Endothelial cell of hepatic sinusoid (primary cell): Measurements from ENCODE around the gene KCNAB3.

Experiments
- in situ Hi-C: cut with HindIII; loops from 2 replicates; pipeline ENCODE4 v1.10.0; 2017; ENCODE audit warnings: low sequenced_read_pairs

The KCNAB3 gene

DNA sequence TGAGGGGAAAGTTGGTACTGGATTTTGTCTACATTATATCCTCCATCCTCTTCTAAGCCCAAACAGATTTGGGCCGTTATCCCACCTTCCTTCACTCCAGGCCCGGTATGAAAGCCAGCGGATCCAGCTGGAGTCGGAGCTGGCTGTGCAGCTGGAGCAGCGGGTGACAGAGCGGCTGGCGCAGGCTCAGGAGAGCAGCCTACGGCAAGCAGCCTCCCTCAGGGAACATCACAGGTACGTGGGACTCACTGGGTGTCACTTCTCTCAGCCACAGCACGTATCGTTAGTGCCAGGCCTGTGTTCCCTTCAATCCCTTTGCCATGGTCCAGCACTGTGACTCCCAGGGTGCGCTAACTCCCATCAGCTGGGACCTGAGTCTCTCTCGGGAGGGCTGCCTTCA, 13.6 kb upstream of the KCNAB3 start:
- in situ Hi-C loops = loop anchor here (5.0 kb wide), 1 partner anchor 104 kb away; no protein-coding TSS in a partner anchor

DNA sequence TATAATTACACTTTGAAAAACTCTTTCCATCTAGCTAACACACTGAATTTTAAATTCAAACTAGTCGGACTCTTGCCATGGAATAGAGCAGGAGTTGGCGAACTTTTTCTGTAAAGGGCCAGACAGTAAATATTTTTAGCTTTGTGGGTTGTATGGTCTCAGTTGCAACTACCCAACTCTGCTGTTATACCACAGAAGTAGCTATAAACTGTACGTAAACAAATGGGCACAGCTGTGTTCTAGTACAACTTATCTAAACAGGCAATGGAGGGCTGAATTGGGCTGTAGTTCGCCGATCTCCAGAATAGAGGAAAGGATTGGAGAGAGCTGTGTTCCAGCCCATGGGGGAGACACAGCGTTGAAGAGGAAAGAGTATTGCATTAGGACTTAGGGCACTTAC, 11.1 kb upstream of the KCNAB3 start:
- in situ Hi-C loops = loop anchor here (5.0 kb wide), 1 partner anchor 107 kb away; no protein-coding TSS in a partner anchor

DNA sequence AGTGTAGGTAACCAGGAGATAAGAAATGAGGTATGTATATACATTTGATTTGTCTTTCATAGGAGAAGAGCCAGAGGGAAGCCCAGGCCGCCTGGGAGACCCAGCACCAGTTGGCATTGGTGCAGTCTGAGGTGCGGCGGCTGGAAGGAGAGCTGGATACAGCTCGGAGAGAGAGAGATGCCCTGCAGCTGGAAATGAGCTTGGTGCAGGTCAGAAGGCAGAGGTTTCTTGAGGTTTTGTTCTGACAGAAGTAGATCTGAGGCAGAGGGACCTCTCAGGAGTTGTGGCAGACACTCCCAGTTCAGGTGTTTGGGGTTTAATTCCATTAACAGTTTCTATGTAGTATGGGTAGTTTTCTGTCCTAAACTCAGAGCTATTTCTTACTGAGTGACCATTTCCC, 10.4 kb upstream of the KCNAB3 start:
- in situ Hi-C loops = loop anchor here (5.0 kb wide), 1 partner anchor 107 kb away; no protein-coding TSS in a partner anchor

DNA sequence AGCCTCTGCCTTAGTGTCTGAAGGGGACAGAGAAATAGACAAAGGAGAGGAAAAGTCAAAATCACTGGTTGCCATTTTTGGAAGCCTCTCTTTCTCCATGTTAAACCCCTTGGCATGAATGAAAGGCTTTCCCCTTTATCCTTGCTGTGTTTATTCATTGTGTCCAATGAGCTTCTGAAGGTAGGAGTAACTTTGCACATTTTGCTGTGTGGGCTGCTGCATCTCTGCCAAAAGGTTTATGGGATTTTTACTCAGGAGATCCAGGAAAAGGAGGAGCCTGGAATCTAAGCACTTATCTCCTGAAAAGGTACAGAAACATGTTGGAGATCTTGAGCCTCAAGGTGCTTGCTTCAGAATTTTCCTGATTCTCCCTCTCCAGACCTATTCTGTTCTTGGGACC, 6.2 kb upstream of the KCNAB3 start:
- in situ Hi-C loops = no loop called here

DNA sequence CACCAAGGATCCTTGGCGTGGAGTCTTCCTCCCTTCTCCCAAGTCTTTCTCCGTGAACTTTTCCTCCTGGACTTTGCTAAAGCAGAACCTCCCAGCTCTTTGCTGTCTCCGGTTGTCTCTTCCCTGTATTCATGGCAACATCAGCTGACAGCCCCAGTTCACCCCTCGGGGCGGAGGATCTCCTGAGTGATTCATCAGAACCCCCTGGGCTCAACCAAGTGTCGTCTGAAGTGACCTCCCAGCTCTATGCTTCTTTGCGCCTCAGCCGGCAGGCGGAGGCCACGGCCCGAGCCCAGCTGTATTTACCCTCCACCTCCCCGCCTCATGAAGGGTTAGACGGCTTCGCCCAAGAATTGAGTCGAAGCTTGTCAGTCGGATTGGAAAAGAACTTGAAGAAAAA, 3.3 kb upstream of the KCNAB3 start:
- in situ Hi-C loops = loop anchor here (5.0 kb wide), 2 partner anchors 39 to 74 kb away; no protein-coding TSS in a partner anchor

DNA sequence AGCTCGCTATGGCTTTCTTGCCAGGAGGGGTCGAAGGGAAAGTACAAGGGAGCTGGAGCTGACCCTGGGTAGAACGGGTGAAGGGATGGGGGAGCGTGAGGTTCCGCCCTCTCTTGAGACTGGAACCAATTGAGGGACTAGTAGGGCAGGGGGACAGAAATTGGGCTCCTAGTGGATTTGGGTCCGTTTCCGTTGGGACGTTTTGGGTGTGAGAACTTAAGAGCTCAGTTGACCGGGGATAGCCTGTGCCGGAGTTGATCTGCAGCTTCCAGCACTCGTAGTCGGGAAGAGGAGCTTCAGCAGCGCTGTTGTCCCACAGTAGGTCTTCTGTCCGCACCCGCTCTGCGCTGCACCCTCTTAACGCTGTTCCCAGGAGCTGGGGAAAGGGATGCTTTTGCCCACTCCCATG, 2.8 kb upstream of the KCNAB3 start:
- in situ Hi-C loops = loop anchor here (5.0 kb wide), 2 partner anchors 40 to 75 kb away; no protein-coding TSS in a partner anchor

DNA sequence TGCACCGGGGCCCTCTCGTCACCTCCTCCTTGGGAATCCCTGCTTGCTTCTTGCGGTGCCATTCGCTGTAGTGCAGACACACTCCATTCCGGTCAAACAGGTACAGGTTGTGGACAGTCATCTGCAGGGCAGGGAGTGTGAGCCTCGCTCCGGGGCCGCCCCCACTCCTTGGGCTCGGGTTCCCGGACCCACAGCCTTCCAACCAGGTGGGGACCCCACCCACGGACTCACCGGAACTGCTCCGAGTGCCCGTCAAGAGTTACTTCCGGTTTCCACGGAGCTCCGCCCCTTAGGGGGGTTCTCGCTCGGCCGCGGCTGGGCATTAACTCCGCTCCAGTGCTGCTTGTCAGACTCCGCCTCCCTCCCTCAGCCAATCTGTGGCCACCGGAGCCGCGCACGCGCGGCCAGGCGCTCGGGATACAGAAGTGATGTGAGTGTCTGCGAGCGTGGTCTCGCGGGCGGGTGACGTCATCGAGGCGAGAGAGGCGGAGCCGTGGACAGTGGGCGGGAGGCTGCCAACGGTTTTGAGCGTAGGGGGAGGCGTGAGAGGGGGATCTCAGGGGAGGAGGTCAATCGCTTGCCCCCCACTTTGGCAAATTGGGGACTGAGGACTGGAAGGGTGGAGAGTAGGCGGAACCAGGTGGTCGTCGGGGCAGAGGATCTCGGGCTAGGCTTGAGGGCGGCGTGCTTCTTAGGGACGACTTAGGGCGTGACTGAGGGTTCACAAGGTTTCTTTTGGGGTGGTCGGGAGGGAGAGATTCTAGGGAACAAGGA, 2.2 kb upstream of the KCNAB3 start, which contains the start of the genes CNTROB and TRAPPC1:
TSS of gene CNTROB (plus strand) at position 498 of the 774 bp plus-strand sequence. CDS start 874 bp downstream, outside the sequence.
TSS of gene TRAPPC1 (minus strand) at position 238 of the 774 bp plus-strand sequence. CDS start at position 121, 117 bp downstream.
- in situ Hi-C loops = loop anchor here (5.0 kb wide), 2 partner anchors 40 to 75 kb away; no protein-coding TSS in a partner anchor

DNA sequence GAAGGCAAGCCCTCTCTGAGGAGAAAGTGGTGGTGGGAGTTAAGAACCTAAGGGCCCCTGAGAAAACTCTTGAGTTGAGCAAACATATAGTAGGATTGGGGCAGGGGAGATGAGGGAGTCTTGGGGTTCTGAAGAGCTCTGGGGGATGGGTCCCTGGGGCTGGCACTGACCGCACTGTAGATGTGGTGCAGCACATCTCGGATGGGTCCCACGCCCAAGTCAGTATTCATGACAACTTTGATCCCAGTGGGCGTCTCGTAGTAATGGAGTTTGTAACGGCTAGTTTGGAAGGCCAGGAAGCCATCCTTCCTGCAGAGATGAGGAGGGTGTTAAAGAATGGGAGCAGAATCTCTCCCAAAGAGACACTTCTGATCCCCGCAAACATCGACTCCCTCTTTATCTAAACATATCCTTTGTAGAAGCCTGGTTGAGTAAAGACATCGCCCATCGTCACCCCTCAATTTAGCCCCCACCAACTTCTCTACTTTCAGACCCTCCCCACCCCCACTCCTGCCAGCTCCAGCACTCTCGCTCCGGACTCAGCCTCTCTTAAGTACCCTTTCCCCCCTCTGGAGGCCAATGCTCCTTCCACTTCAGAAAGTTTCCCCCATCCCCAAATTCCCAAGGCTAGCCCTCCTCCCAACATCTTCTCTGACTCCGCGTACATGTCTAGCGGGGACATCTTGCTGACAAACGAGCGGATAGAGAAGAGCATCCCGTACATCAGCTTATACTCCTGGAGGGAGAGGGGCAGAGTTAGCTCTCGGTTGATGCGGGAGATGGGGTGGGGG, 1.4 kb upstream of the KCNAB3 start:
- in situ Hi-C loops = loop anchor here (5.0 kb wide), 2 partner anchors 41 to 76 kb away; no protein-coding TSS in a partner anchor

DNA sequence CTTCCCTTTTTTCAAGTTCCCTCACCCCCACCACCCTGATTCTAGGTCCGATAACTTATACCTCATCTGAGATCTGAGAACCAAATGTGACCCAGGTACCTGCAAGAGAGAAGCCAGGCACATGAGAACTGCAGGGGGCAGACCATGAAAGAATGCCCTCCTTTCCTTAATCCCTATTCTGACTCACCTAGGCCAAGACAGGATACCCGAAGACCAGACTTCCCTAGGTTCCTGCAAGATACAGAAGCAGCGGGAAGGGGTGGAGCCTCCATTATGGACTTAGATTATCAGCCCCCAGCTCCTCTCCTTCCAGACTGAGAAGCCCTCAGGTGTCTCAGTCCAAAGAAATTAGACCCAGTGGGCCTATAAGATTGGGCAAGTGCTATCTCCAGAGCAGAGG, 2.1 kb downstream of the KCNAB3 start:
- in situ Hi-C loops = no loop called here

DNA sequence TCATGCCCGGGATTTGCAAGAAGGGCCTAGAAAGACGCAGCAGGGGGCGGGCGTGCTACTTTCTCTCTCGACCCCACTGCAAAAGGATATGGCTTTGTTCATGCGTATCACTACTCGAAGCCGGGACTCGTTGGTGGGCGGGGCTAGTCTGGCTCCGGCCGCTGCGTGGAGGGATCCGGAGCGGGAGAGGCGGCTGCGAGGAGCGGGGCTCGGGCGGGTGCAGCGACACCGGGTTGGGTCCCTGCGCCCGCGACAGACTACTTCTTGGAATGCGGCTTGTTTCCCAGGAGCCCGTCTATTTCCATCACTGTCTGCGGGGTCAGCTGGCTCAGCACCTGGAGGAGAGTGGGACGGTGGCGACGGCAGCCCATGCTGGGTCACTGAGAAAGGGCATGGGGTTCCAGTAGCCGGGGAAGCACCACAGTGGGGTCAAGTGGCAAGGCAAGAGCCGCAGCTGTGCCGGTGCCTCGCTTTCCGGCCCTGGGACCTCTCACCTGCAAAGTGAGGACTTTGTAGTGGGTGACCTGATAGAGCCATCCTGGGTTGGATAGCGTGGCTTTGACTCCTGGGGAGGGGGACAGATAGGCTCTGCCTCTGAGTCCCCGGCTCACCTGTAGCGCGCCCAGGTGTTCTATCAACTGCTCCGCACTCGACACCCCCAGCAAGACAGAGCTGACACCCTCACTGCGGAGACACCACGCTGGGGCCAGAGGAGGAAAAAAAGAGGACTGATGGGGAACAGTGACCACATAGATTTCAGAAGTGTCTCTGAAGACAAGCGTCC, 6.6 kb downstream of the KCNAB3 start:
- in situ Hi-C loops = no loop called here

DNA sequence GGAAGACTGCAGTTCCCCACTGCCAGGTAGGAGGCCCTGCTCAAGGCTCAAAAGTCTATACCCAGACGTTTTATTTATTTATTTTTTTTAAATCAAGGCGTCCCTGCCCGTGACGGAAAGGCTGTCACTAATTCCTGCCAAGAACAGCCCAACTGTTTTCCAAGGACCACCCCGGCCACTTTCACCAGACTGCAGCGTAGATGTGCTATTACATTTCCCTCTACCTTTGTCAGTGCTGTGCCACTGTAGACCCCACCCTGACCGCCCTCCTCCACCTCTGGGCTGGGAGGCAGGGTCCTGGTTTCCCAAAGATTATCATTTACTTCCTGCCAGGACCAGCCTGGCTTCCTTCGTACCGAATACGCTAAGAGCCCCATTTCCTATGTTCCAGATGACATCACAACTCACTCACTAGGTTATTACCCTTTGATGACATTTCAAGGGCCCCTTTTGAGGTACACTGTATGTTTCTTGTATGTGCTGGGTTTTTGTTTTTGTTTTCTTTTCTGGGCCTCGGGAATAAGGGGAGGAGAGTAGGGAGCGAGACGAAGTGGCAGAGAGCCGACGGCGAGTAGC, 7.3 kb downstream of the KCNAB3 start:
- in situ Hi-C loops = no loop called here

DNA sequence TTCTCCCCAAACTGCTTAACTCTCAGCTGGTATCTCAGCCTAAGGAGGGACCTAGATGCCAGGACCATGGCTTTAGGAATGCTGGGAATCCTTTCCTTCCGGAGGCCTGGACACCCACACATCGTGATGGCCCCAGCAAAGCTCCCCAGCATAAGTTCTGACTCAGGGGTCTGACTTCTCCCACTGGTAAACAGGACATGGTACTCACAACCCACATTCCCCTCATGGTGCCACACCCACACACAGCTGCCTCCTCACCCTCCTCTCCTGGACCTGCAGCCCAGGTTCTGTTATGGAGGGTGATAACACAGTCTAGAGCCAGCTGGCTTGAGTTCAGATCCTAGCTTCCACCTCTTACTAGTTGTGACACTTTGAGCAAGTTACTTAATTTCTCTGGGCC, 12.8 kb downstream of the KCNAB3 start:
- in situ Hi-C loops = no loop called here

DNA sequence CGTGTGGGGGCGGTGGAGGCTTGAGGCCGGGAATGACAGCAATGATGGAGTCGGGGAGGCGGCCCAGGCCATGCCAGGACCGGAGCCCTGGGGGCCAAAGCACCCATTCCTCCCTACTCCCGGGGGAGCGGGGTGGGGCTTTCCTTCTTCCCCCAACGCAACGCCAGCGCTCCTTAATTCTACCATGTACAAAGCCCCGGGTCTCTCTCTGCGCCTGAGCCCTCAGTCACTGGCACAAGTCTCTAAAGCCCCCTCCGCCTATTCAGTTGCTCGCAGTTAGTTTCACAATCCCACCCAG, 13.3 kb downstream of the KCNAB3 start:
- in situ Hi-C loops = no loop called here

DNA sequence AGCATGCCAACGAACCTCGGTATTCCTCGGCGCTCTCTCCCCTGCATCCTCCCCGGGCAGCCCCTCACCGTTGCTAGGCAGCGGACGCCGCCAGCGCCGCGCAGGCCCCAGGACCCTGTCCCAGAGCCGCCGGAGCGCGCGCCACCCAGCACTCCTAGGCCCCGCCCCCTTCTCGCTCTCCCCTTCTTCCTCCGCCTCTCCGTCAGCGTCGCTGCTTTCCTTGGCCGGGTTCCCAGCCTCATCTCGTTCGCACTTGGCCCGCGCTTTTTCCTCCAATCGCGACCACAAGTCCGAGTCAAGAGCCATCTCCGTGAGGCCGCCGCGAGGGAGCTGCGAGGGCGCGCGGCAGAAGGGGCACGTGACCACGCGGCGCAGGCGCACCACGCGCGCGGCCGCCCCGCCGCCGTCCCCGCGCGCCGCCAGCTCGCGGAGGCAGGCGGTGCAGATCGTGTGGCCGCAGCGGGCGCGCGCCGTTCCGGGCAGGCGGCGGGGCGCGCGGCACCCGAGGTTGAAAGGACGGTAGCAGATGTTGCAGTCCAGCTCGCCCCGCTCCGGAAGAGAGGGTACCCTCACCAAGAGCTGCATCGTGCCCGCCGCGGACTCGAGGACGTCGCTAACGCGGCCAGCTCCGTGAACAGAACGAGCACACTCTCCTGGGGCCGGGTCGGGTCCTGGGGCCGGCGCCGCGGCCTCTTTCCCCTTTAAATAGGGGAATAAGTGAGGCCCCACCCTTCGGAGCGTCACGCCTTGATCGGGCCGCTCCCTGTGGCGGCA, 13.9 kb downstream of the KCNAB3 start, which contains the start of gene RNF227:
TSS of gene RNF227 (minus strand) at position 679 of the 774 bp plus-strand sequence. CDS start at position 585, 94 bp downstream.
- in situ Hi-C loops = no loop called here

DNA sequence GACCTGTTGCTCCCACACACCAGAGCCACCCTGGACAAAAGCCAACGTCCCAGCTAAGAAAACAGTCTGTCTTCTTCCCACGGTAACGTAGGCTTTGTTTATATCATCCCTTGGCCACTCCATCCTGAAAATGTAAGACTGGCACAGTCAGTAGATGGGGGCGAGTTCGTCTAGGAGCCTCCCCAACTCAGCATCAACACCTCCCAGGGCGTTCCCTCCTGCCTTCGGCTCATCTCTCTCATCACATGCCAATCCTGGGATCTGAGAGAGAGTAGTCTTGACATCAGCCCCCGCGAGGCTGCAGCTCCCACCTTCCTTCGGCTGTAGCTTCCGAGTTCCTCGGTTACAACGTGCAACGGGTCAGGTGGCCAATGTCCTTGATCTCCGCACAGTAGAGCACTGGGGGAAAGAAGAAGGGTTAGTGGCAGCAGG, 14.5 kb downstream of the KCNAB3 start:
- in situ Hi-C loops = no loop called here

DNA sequence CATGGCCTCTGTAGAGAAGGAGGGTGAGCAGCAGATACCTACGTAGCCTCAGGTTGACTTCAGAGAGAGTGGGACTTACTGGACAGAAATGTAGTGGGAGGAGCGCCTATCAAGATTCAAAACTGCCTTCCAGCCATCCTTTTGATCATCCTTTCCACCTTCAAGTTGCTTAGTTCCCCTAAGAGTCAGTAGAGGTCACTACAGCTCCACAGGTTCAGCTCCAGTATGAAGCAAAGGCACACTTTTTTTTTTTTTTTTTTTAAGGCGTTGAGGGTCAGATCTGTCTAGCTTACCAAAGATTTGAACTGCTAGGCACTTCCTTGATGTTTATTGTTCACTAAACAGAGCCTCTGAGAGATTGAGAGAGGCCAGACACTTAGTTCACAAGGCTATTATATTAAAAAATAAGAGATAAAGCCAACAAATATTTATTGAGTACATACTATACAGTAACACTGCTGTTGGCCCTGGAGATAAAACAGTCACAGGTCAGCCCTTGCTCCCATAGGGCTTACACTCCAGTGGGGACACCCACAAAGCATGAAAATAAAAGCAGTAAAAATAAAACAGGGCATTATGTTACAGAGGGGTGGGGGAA, 16.6 kb downstream of the KCNAB3 start:
- in situ Hi-C loops = no loop called here

DNA sequence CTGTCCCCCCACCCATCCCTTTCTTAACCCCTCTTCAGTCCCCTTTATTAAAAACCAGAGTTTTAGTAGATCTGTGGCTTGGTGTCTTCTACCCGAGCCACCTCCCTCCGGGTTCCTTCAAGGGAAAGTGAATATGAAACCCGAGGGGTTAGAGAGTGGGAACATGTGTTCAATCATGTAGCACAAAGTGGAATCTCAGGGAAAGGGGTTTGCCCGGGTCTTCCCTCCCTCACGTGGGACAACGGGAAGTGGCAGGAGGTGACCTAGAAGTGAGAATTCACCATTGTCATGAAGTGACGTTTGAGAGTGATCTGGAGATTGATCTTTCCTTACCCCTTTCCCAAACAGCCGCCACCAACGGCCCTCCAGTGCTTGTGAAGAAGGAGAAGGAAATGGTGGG, 18.5 kb downstream of the KCNAB3 start:
- in situ Hi-C loops = no loop called here

DNA sequence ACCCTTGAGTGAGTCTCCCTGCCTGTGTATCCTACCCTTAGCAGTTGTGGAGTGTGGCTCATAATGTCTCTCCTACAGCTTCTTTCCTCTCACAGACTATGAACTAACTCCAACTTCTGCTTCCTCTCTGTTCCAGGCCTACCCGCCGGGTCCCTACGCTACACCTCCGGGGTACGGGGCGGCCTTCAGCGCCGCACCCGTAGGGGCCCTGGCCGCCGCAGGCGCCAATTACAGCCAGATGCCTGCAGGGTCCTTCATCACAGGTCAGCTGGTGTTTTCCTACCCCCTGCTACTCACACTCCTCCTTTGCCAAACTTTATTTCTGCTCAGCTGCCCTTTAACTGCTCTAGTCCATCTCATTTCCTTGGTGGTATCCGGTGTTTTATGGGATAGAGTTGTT, 18.9 kb downstream of the KCNAB3 start:
- in situ Hi-C loops = no loop called here

DNA sequence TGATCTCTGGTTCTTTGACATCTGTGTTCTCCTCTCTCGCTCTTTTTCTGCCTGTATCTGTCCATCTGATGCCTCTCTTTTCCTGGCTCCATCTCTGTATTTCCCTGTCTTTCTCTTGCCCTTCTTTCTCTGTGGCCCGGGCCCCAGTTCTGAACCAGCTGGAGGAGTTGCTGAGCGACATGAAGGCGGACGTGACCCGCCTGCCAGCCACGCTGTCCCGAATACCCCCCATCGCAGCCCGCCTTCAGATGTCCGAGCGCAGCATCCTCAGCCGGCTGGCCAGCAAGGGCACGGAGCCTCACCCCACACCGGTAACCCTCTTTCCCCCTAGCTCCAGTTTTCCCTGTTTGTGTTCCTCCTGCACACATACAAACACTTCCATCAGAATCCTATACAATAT, 19.4 kb downstream of the KCNAB3 start:
- in situ Hi-C loops = no loop called here
